ENCODE measurements around the gene SHROOM3. TPM values are rescaled to one million over a fixed set of nuclear protein-coding genes. Genes with fewer than 3 reads are reported as not detected.

Gene SHROOM3
- total RNA-seq, 2 experiments from 2014 or later, result not detected

DNA sequence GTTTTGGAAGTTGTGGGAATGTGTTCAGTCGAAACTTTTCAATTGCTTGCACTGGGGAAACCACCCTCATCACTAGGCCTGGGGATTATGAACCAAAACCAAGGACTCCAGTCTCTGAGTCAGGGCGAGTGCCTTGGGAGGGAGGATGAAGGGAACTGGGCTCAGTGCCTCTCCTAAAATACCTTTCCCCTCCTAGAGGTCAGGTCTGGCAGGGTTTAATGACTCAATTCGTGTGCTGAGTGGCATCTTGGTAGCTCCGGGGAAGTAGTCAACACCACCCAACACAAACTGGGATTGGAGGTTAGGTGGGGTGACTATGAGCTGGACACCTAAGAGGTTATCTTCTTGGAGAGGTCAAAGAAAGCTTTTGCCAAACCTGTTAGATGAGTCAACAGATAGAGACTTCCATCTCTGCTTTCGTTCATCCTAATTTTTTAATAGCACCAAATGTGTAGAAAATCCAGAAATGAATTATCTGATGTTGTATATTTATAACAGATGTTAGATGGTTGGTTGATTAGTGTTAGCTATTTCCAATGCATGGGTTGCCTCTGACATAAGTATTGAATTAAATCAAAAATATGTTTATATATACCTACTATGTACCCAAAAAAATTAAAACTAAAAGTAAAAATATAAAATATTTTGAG lies 202.8 kb downstream of the SHROOM3 start:
- Mint-ChIP-seq H3K27me3 (peaks cover 28% of the 10 kb centered on the region), H3K27ac (no peak overlapping the region), H3K4me3 (no peak overlapping the region), H3K36me3 (ENCODE audit: low read depth) (no peaks in the 10 kb centered on the region), H3K4me1 (ENCODE audit: low read depth) (no peaks in the 10 kb centered on the region), H3K9me3 (no peaks in the 10 kb centered on the region)
- intact Hi-C loops (cut with DNase I, micrococcal nuclease), result no loop called here
- H3K4me3 ChIP-seq (ENCODE audit: low read length), result no peak overlapping the region
- no peaks in the 10 kb centered on the region for H3K36me3 ChIP-seq (ENCODE audit: insufficient read depth, low read length)
- no peaks in the 10 kb centered on the region for H3K9me3 ChIP-seq (ENCODE audit: control insufficient read depth in 1 of 2, insufficient read depth in 1 of 2, low read length in 2 of 2)
- H3K4me1 ChIP-seq (ENCODE audit: insufficient read depth, low read length), result no peaks in the 10 kb centered on the region
- TF ChIP-seq, protein P1, sequence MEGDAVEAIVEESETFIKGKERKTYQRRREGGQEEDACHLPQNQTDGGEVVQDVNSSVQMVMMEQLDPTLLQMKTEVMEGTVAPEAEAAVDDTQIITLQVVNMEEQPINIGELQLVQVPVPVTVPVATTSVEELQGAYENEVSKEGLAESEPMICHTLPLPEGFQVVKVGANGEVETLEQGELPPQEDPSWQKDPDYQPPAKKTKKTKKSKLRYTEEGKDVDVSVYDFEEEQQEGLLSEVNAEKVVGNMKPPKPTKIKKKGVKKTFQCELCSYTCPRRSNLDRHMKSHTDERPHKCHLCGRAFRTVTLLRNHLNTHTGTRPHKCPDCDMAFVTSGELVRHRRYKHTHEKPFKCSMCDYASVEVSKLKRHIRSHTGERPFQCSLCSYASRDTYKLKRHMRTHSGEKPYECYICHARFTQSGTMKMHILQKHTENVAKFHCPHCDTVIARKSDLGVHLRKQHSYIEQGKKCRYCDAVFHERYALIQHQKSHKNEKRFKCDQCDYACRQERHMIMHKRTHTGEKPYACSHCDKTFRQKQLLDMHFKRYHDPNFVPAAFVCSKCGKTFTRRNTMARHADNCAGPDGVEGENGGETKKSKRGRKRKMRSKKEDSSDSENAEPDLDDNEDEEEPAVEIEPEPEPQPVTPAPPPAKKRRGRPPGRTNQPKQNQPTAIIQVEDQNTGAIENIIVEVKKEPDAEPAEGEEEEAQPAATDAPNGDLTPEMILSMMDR (IDR thresholded peaks at IDR 0.05), result no peak
- ChIA-PET POLR2A (no interaction called here), CTCF (no interaction called here)
- no peak overlapping the region for H3K27ac ChIP-seq (ENCODE audit: low read depth in 1 of 2, low read length in 2 of 2)
- no peak for DNase-seq
- H3K27me3 ChIP-seq (ENCODE audit: control insufficient read depth in 1 of 2, insufficient read depth in 2 of 2, low read length in 2 of 2), result peaks cover 0 to 4% of the 10 kb centered on the region in 2 experiments
- no peak for ATAC-seq (ENCODE audit: poor library complexity)

GRCh38 chr4:76639288-76639687 lies 204.3 kb downstream of the SHROOM3 start:
- no peaks in the 10 kb centered on the region for H3K9me3 Mint-ChIP-seq
- Histone ChIP-seq H3K9me3 (ENCODE audit: control insufficient read depth in 1 of 2, insufficient read depth in 1 of 2, low read length in 2 of 2) (no peaks in the 10 kb centered on the region), H3K27ac (ENCODE audit: low read depth in 1 of 2, low read length in 2 of 2) (no peak overlapping the region), H3K36me3 (ENCODE audit: insufficient read depth, low read length) (no peaks in the 10 kb centered on the region), H3K4me3 (ENCODE audit: low read length) (no peak overlapping the region), H3K4me1 (ENCODE audit: insufficient read depth, low read length) (no peaks in the 10 kb centered on the region), H3K27me3 (ENCODE audit: control insufficient read depth in 1 of 2, insufficient read depth in 2 of 2, low read length in 2 of 2) (peaks cover 0 to 4% of the 10 kb centered on the region in 2 experiments)
- no peak overlapping the region for H3K4me3 Mint-ChIP-seq
- intact Hi-C loops (cut with DNase I, micrococcal nuclease), result no loop called here
- DNase-seq, result no peak
- H3K27me3 Mint-ChIP-seq, result peaks cover 23% of the 10 kb centered on the region
- ChIA-PET POLR2A (no interaction called here), CTCF (no interaction called here)
- ATAC-seq (ENCODE audit: poor library complexity), result no peak
- no peak overlapping the region for H3K27ac Mint-ChIP-seq
- TF ChIP-seq, protein P1 (IDR thresholded peaks at IDR 0.05), result no peak
- H3K4me1 Mint-ChIP-seq (ENCODE audit: low read depth), result no peaks in the 10 kb centered on the region
- H3K36me3 Mint-ChIP-seq (ENCODE audit: low read depth), result no peaks in the 10 kb centered on the region

- POLR2A ChIA-PET, result no interaction called here
- no peaks in the 10 kb centered on the region for H3K4me1 Mint-ChIP-seq (ENCODE audit: low read depth)
Measured at GRCh38 chr4:76640353-76640910, 205.4 kb downstream of the SHROOM3 start.

More at GRCh38 chr4:76640353-76640910, 205.4 kb downstream of the SHROOM3 start:
- Histone ChIP-seq H3K9me3 (ENCODE audit: control insufficient read depth in 1 of 2, insufficient read depth in 1 of 2, low read length in 2 of 2) (no peaks in the 10 kb centered on the region), H3K36me3 (ENCODE audit: insufficient read depth, low read length) (no peaks in the 10 kb centered on the region), H3K27ac (ENCODE audit: low read depth in 1 of 2, low read length in 2 of 2) (no peak overlapping the region), H3K4me3 (ENCODE audit: low read length) (no peak overlapping the region), H3K4me1 (ENCODE audit: insufficient read depth, low read length) (no peaks in the 10 kb centered on the region), H3K27me3 (ENCODE audit: control insufficient read depth in 1 of 2, insufficient read depth in 2 of 2, low read length in 2 of 2) (no peaks in the 10 kb centered on the region)
- Mint-ChIP-seq H3K27ac (no peak overlapping the region), H3K27me3 (peaks cover 23% of the 10 kb centered on the region), H3K36me3 (ENCODE audit: low read depth) (no peaks in the 10 kb centered on the region), H3K4me3 (no peak overlapping the region), H3K9me3 (no peaks in the 10 kb centered on the region)
- TF ChIP-seq, protein P1 (IDR thresholded peaks at IDR 0.05), result no peak
- DNase-seq (no peak), ATAC-seq (ENCODE audit: poor library complexity) (no peak)
- CTCF ChIA-PET, result no interaction called here
- intact Hi-C loops (cut with DNase I, micrococcal nuclease), result no loop called here
